NCI-H1694 (cell line): ENCODE measurements around the gene DES.
"Not testable (repeated sequence)": the region's sequence is repeated elsewhere in the genome, so short reads cannot be mapped to it uniquely, and the experiment has no call there.

Experiments
- DNase-seq: peaks from one replicate; lab custom pipeline; 2025; lab: John Stamatoyannopoulos, UW

Gene DES

DNA sequence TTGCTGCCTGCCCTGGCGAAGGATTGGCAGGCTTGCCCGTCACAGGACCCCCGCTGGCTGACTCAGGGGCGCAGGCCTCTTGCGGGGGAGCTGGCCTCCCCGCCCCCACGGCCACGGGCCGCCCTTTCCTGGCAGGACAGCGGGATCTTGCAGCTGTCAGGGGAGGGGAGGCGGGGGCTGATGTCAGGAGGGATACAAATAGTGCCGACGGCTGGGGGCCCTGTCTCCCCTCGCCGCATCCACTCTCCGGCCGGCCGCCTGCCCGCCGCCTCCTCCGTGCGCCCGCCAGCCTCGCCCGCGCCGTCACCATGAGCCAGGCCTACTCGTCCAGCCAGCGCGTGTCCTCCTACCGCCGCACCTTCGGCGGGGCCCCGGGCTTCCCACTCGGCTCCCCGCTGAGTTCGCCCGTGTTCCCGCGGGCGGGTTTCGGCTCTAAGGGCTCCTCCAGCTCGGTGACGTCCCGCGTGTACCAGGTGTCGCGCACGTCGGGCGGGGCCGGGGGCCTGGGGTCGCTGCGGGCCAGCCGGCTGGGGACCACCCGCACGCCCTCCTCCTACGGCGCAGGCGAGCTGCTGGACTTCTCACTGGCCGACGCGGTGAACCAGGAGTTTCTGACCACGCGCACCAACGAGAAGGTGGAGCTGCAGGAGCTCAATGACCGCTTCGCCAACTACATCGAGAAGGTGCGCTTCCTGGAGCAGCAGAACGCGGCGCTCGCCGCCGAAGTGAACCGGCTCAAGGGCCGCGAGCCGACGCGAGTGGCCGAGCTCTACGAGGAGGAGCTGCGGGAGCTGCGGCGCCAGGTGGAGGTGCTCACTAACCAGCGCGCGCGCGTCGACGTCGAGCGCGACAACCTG is at the start of gene DES:
TSS of gene DES (plus strand) at position 223 of the 857 bp plus-strand sequence. CDS start at position 309, 86 bp downstream.
- no peak for DNase-seq

- DNase-seq, result no peak
Measured at GRCh38 chr2:219368690-219369191, 49.4 kb upstream of the DES start.

DNA sequence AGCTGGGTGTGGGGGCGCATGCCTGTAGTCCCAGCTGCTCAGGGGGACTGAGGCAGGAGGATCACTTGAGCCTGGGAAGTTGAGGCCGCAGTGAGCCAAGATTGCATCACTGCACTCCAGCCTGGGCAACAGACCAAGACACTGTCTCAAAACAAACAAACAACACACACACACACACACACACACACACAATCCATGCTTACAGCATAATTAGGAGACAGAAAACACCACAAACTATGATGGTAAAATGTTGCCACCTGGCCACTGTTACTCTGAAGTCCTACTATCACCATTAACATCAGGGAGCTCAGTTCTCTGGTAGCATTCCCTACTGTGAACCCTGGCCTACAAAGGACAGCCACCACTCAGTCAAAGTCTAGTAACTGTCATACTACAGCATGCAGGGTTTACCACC is 48.7 kb upstream of the DES start:
- DNase-seq, result peak; percentile 35

DNA sequence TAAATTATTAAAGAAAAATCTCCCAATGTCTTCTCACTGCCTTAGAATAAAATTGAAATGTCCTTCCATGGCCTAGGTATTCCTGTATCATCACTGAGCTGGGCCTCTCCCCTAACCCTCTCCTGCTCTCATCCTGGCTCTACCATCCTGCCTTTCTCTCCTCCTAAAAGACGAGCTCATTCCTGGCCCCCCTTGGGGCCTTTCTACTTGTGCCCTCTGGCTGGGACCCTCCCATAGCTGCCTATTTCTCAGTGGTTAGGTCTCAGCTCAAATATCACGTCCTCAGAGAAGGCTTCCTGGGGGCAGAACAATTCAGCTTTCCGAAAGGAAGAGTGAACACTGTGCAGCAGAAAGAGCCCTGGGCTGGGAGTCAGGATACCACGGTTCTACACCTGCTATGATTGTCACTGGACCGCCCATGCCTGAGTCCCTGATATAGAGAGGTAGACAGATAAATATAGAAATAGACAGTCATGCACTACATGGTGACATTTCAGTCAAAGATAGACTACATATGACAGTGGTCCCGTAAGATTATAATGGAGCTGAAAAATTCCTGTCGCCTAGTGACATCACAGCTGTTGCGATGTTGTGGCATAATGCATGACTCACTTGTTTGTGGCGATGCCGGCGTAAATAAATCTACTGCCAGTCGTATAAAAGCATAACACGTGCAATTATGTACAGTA is 39.9 kb upstream of the DES start:
- DNase-seq, result no peak

DNA sequence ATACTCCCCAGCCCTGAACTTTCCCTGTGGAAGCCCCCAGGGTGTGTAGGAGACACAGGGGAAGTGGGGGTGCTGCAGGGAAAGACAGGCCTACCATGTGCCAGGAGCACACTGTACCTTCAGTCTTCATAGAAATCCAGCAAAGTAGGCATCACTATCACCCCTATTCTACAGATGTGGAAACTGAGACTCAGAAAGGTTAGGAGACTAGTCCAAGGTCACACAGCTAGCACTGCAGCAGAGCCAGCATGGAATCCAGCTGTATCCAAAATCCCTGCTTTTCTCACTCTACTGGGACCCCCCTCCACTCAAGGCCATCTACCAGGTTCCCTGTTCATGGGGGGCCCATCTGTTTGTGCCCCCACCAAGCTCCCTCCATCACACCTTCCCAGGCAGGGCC is 37.3 kb upstream of the DES start:
- no peak for DNase-seq

GRCh38 chr2:219381448-219381847 is 36.7 kb upstream of the DES start:
- no peak for DNase-seq

GRCh38 chr2:219384083-219384713 is 34.0 kb upstream of the DES start:
- no peak for DNase-seq

- no peak for DNase-seq
Measured at GRCh38 chr2:219384859-219385258, 33.3 kb upstream of the DES start.

GRCh38 chr2:219385958-219386520 is 32.1 kb upstream of the DES start:
- DNase-seq, result no peak

- DNase-seq, result no peak
Measured at GRCh38 chr2:219386532-219387280, 31.5 kb upstream of the DES start.

GRCh38 chr2:219387306-219388120 is 30.7 kb upstream of the DES start, which contains the start of gene DNPEP:
Gene DNPEP, minus strand, starts transcription at chr2:219387912. Its CDS starts 118 bp downstream, at chr2:219387794.
- peak; percentile 76 for DNase-seq

DNA sequence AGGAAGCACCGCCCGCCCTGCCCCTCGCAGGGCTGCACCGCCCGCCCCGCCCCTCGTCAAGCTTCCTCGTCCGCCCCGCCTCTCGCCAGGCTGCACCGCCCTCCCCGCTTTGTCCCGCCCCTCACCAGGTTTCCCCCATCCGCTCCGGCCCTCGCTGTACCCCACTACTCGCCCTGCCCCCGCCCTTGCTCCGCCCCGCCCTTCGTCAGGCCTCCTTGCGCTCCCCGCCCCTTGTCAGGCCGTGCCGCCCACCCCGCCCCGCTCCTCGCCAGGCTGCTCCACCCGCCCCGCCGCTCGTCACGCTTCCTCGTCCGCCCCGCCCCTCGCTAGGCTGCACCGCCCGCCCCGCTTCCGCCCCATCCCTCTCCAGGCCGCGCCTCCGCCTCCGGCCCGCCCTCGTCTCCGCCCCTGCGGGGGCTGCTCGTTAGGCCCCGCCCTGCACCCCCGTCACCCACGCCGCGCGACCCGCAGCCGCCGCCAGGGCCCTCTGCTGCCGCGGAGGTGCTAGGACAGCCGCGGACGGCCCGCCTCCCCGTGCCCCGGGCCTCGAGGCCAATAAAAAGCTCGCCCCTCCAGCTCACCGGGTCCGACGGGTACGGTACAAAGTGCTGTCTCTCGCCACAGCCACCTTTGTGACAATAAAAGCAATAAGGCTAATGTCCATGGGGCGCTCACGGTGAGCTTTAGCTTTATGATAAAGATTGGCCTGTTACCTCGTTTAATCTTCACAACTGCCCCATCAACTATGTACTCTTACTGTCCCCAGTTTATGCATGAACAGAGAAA is 29.9 kb upstream of the DES start:
- DNase-seq, result peak; percentile 92

- no peak for DNase-seq
Measured at GRCh38 chr2:219388907-219389156, 29.3 kb upstream of the DES start.

DNA sequence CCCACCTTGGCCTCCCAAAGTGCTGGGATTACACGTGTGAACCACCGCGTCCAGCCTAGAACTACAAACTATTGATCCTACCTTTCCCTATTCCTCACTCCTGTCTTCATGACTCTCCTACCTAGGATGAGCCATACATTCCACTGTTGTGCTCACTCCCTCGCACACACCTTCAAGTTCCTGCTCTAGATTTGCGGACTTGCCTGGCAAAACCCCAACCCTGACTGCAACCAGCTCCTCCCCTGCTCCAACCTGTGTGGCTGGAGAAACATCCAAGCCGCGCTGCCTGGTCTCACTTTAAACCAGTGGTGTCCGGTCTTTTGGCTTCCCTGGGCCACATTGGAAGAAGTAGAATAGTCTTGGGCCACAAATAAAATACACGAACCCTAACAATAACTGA is 25.4 kb upstream of the DES start:
- no peak for DNase-seq

- not testable (repeated sequence) for DNase-seq
Measured at GRCh38 chr2:219395056-219395455, 23.1 kb upstream of the DES start.

GRCh38 chr2:219395609-219396008 is 22.6 kb upstream of the DES start:
- DNase-seq, result no peak

- no peak for DNase-seq
Measured at GRCh38 chr2:219396863-219397457, 21.2 kb upstream of the DES start.

- DNase-seq, result no peak
Measured at GRCh38 chr2:219398721-219399363, 19.3 kb upstream of the DES start.
